MCF 10A (cell line): Measurements from ENCODE around the gene DPY19L3. TPM values are rescaled to one million over a fixed set of nuclear protein-coding genes. Genes with fewer than 3 reads are reported as not detected.
"Not testable (repeated sequence)": the region's sequence is repeated elsewhere in the genome, so short reads cannot be mapped to it uniquely, and the experiment has no call there.

Experiments used
- BruUV-seq: library from RNA; stranded (reverse); fragments of 400-500 nt; replicated peaks from 2 replicates; lab custom pipeline; 2021; lab: Mats Ljungman, UMichigan
- CTCF ChIA-PET: fragments of 300-600 bp; sonication (Branson Sonifier 250); formaldehyde crosslinking; extraction: SDS; loops from one replicate; lab custom pipeline; 2021; ENCODE audit warnings: antibody characterized with exemption, inconsistent platforms; lab: Yijun Ruan, JAX
- POLR2A ChIA-PET: fragments of 300-600, 350-650 bp; sonication (Branson Sonifier 250); formaldehyde crosslinking; extraction: SDS; loops from one replicate; lab custom pipeline; 2020; ENCODE audit warnings: antibody characterized with exemption, inconsistent platforms; lab: Yijun Ruan, JAX
- DNase-seq: peaks from one replicate; pipeline ENCODE4 v3.0.0-alpha.2; 2018; ENCODE audit not compliant: unreplicated experiment
- H3K27ac Mint-ChIP-seq: one replicate; pipeline ENCODE4 v1.8.0; 2022; ENCODE audit warnings: mild to moderate bottlenecking, low read depth, mixed read lengths; ENCODE audit not compliant: unreplicated experiment
- H3K27me3 Mint-ChIP-seq: one replicate; pipeline ENCODE4 v1.8.0; 2022; ENCODE audit warnings: mixed read lengths; ENCODE audit not compliant: insufficient read depth, unreplicated experiment
- H3K36me3 Mint-ChIP-seq: one replicate; pipeline ENCODE4 v1.8.0; 2022; ENCODE audit warnings: mild to moderate bottlenecking, moderate library complexity, mixed read lengths; ENCODE audit not compliant: insufficient read depth, unreplicated experiment
- H3K4me1 Mint-ChIP-seq: one replicate; pipeline ENCODE4 v1.8.0; 2022; ENCODE audit warnings: mixed read lengths; ENCODE audit not compliant: insufficient read depth, unreplicated experiment
- H3K4me3 Mint-ChIP-seq: one replicate; pipeline ENCODE4 v1.8.0; 2022; ENCODE audit warnings: mild to moderate bottlenecking, moderate library complexity, mixed read lengths; ENCODE audit not compliant: unreplicated experiment
- H3K9me3 Mint-ChIP-seq: one replicate; pipeline ENCODE4 v1.8.0; 2022; ENCODE audit warnings: mixed read lengths; ENCODE audit not compliant: unreplicated experiment
- CTCF ChIP-seq: fragments of 200-600 bp; IDR thresholded peaks from one replicate; pipeline ENCODE4 v1.8.0; 2022; ENCODE audit warnings: antibody characterized with exemption, mild to moderate bottlenecking; ENCODE audit not compliant: unreplicated experiment
- intact Hi-C: fragments of 100-400 bp; cut with micrococcal nuclease; formaldehyde crosslinking; loops from 2 replicates; pipeline ENCODE4 v1.14.1; 2022
- total RNA-seq: library from RNA; stranded (reverse); gene quantifications from 2 replicates; pipeline ENCODE4 v1.2.3, GENCODE V29; 2022

The DPY19L3 gene
- total RNA-seq, 1 experiment from 2014 or later: 43.8 TPM

- peak; percentile 49 for TF ChIP-seq CTCF
- intact Hi-C loops, H3K4me3 Mint-ChIP-seq, BruUV-seq, DNase-seq, H3K27ac Mint-ChIP-seq, H3K27me3 Mint-ChIP-seq, H3K9me3 Mint-ChIP-seq: not testable (repeated sequence)
- ChIA-PET POLR2A (interaction anchor here (2.3 kb wide), 1 partner anchor 10 kb away, joined by 7 read pairs; no protein-coding TSS in a partner anchor), CTCF (interaction anchor here (0.6 to 2.4 kb wide), 5 partner anchors 36 to 1432 kb away, joined by 3 to 4 read pairs (median 3); no protein-coding TSS in a partner anchor)
- peaks cover 22% of the 10 kb centered on the region for H3K4me1 Mint-ChIP-seq
- peaks cover 42% of the 10 kb centered on the region for H3K36me3 Mint-ChIP-seq
These were observed 28.5 kb upstream of the DPY19L3 start for GRCh38 chr19:32377088-32377487.

GRCh38 chr19:32380269-32380668, 25.3 kb upstream of the DPY19L3 start:
- peaks cover under 1% of the 10 kb centered on the region for H3K4me1 Mint-ChIP-seq
- H3K27ac Mint-ChIP-seq: no peak overlapping the region
- H3K4me3 Mint-ChIP-seq: no peak overlapping the region
- peaks cover 49% of the 10 kb centered on the region for H3K36me3 Mint-ChIP-seq
- DNase-seq: no peak
- no peak for TF ChIP-seq CTCF
- POLR2A ChIA-PET: interaction anchor here (0.6 to 1.3 kb wide), 2 partner anchors 11 to 25 kb away, joined by 3 read pairs; partner anchors contain the start of gene DPY19L3
- CTCF ChIA-PET: interaction anchor here (0.7 kb wide), 1 partner anchor 200 kb away, joined by 3 read pairs; no protein-coding TSS in a partner anchor
- BruUV-seq: no TSS peak
- no peaks in the 10 kb centered on the region for H3K27me3 Mint-ChIP-seq
- H3K9me3 Mint-ChIP-seq: no peaks in the 10 kb centered on the region
- intact Hi-C loops: no loop called here

GRCh38 chr19:32387701-32388392, 17.7 kb upstream of the DPY19L3 start:
- Mint-ChIP-seq H3K9me3 (no peaks in the 10 kb centered on the region), H3K36me3 (peaks cover 53% of the 10 kb centered on the region), H3K27me3 (no peaks in the 10 kb centered on the region), H3K4me1 (peaks cover 6% of the 10 kb centered on the region), H3K27ac (no peak overlapping the region), H3K4me3 (no peak overlapping the region)
- ChIA-PET CTCF (interaction anchor here (0.9 kb wide), 1 partner anchor 28 kb away, joined by 3 read pairs; no protein-coding TSS in a partner anchor), POLR2A (interaction anchor here (0.7 to 3.0 kb wide), 5 partner anchors 10 to 44 kb away, joined by 3 to 9 read pairs (median 4); partner anchors contain the start of genes DPY19L3 and ZNF507)
- intact Hi-C loops: no loop called here
- BruUV-seq: TSS peak; percentile 69
- no peak for TF ChIP-seq CTCF
- peak; percentile 60 for DNase-seq

GRCh38 chr19:32388393-32388855, 17.1 kb upstream of the DPY19L3 start:
- ChIA-PET CTCF (interaction anchor here (0.9 kb wide), 1 partner anchor 29 kb away, joined by 3 read pairs; no protein-coding TSS in a partner anchor), POLR2A (interaction anchor here (1.0 to 3.0 kb wide), 2 partner anchors 10 to 16 kb away, joined by 4 to 7 read pairs; no protein-coding TSS in a partner anchor)
- no peak for DNase-seq
- Mint-ChIP-seq H3K27ac (no peak overlapping the region), H3K4me1 (peaks cover 6% of the 10 kb centered on the region), H3K36me3 (peaks cover 49% of the 10 kb centered on the region), H3K4me3 (no peak overlapping the region), H3K9me3 (no peaks in the 10 kb centered on the region), H3K27me3 (no peaks in the 10 kb centered on the region)
- intact Hi-C loops: no loop called here
- no peak for TF ChIP-seq CTCF
- TSS peak; percentile 2 for BruUV-seq
